ENCODE results near the gene TRMT112.
A peak's percentile ranks its signal among the peaks of the same experiment; 100 is the strongest.

The TRMT112 gene

DNA sequence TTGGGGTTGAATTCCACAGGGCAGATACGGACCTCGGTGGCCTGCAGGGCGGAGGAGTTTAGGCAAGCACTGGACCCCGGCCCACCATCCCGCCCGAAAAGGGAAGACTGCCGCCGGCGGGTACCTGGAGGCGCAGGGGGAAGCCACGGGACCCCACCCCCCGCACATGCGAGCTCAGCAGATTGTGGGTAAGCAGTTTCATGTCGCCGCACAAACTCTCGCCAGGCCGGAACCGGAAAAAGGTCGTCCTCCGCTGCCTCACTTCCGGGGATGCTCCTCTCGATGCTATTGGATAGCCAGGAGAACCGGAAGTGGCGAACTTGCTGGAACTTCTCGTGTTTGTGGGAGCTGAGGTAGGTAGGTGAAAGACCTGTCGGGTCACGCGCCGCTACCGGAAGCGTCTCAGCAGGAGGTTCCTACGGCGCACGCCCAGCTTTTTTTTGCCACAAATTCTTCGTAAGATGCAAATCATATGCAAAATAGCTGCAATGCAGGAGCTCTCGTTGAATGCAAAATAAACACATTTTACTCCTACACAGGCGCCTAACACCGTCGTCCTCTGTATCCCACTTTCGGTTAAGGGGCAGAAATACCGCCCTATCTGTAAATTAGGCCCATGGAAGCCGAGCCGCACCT, at the start of gene TRMT112:
Gene TRMT112 (minus strand): TSS at position 235 of the 636 bp plus-strand sequence. CDS start 33 bp downstream, at position 202.
- ChIA-PET POLR2A (interaction anchor here (0.6 to 1.6 kb wide), 19 partner anchors 9 to 1501 kb away, joined by 3 to 14 read pairs (median 4); partner anchors contain the start of genes ESRRA, GPR137, PPP1R14B and STIP1), CTCF (interaction anchor here (0.6 to 10.4 kb wide), 16 partner anchors 8 to 317 kb away, joined by 3 to 111 read pairs (median 4); partner anchors contain the start of genes CATSPERZ, ESRRA and RPS6KA4)
- H3K4me3 ChIP-seq (ENCODE audit: low read depth, low read length): peak within 1 kb of the TSS; percentile 96
- TF ChIP-seq, protein P1, sequence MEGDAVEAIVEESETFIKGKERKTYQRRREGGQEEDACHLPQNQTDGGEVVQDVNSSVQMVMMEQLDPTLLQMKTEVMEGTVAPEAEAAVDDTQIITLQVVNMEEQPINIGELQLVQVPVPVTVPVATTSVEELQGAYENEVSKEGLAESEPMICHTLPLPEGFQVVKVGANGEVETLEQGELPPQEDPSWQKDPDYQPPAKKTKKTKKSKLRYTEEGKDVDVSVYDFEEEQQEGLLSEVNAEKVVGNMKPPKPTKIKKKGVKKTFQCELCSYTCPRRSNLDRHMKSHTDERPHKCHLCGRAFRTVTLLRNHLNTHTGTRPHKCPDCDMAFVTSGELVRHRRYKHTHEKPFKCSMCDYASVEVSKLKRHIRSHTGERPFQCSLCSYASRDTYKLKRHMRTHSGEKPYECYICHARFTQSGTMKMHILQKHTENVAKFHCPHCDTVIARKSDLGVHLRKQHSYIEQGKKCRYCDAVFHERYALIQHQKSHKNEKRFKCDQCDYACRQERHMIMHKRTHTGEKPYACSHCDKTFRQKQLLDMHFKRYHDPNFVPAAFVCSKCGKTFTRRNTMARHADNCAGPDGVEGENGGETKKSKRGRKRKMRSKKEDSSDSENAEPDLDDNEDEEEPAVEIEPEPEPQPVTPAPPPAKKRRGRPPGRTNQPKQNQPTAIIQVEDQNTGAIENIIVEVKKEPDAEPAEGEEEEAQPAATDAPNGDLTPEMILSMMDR (IDR thresholded peaks at IDR 0.05; ENCODE audit: insufficient read depth, low read length, missing control alignments): no peak
- DNase-seq (ENCODE audit: low read depth, low spot score): peak; percentile 90

DNA sequence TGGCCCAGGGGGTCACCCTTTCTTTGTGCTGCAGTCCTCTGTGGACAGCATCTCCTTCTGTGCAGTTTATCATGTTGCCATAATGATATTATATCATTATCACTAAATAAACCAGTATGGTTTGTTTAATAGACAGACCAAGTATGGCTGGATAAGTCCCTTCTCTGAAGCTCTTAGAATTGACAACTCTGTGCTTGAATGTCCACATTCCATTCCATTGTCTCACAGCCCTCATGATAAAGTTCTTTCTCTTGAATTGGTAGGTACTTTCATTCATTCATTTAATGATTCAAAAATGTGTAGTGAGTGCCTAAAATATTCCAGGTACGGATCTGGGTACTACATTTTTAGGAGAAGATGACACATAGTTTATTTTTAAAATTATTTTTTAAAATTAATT, 49.4 kb upstream of the TRMT112 start:
- ChIA-PET POLR2A (no interaction called here), CTCF (interaction anchor here (0.7 to 6.3 kb wide), 2 partner anchors 9 to 12 kb away, joined by 3 to 45 read pairs; no protein-coding TSS in a partner anchor)
- no peak overlapping the region for H3K4me3 ChIP-seq (ENCODE audit: low read depth, low read length)
- DNase-seq (ENCODE audit: low read depth, low spot score): no peak
- TF ChIP-seq, protein P1 (IDR thresholded peaks at IDR 0.05; ENCODE audit: insufficient read depth, low read length, missing control alignments): no peak

DNA sequence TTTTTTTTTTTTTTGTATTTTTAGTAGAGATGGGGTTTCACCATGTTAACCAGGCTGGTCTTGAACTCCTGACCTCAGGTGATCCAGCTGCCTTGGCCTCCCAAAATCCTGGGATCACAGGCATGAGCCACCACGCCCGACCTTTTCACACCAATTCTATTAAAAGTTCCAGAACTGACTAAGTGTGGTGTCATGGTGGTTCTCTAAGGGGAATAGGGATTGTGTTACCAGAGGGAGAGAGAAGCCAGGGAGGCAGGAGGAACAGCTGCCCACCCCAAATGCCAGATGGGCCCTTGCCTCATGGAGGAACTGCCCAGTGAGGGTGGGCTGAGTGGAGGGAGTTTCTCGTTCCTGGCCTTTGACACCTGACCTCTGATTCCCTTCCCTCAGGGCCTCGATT, 47.6 kb upstream of the TRMT112 start:
- TF ChIP-seq, protein P1 (IDR thresholded peaks at IDR 0.05; ENCODE audit: insufficient read depth, low read length, missing control alignments): no peak
- POLR2A ChIA-PET: no interaction called here
- CTCF ChIA-PET: interaction anchor here (6.3 kb wide), 1 partner anchor 10 kb away, joined by 45 read pairs; no protein-coding TSS in a partner anchor
- DNase-seq (ENCODE audit: low read depth, low spot score): no peak
- no peak overlapping the region for H3K4me3 ChIP-seq (ENCODE audit: low read depth, low read length)

DNA sequence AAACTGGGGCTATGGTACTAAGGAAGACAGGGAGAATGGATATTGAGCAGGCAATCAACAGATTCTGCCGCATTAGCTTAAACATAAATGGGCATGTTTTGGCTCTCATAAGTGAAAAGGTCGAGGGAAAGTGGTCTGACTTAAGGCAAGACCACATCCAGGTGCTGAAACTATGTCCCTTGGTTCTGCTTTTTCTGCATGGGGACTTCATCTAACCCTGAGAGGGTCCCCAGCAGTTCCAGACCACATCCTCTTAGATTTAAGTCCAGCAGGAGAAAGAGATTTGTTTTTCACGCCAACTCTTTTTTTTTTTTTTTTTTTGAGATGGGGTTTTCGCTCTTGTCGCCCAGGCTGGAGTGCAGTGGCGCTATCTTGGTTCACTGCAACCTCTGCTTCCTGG, 47.1 kb upstream of the TRMT112 start:
- ChIA-PET CTCF (interaction anchor here (0.6 to 6.3 kb wide), 2 partner anchors 9 to 25 kb away, joined by 3 to 45 read pairs; no protein-coding TSS in a partner anchor), POLR2A (interaction anchor here (0.8 kb wide), 1 partner anchor 9 kb away, joined by 3 read pairs; no protein-coding TSS in a partner anchor)
- no peak overlapping the region for H3K4me3 ChIP-seq (ENCODE audit: low read depth, low read length)
- DNase-seq (ENCODE audit: low read depth, low spot score): no peak
- TF ChIP-seq, protein P1 (IDR thresholded peaks at IDR 0.05; ENCODE audit: insufficient read depth, low read length, missing control alignments): no peak

DNA sequence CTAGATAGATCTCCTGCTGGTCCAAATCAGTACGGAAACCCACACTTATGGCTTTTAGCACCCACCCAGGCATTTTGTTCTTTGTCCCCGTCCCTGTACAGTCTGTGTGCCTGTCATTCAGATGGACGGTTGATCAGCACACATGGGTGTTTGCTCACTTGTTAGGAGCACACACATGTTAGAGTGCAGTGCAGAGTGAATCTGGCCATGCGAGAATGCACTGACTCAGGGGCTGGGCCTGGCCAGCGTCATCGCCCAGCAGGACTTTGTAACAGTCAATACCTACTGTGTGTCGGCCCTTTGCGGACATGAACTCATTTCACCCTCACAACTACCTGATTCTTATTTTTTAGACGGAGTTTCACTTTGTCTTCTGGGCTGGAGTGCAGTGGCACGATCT, 45.0 kb upstream of the TRMT112 start:
- CTCF ChIA-PET: no interaction called here
- POLR2A ChIA-PET: no interaction called here
- no peak overlapping the region for H3K4me3 ChIP-seq (ENCODE audit: low read depth, low read length)
- no peak for DNase-seq (ENCODE audit: low read depth, low spot score)
- TF ChIP-seq, protein P1 (IDR thresholded peaks at IDR 0.05; ENCODE audit: insufficient read depth, low read length, missing control alignments): no peak

DNA sequence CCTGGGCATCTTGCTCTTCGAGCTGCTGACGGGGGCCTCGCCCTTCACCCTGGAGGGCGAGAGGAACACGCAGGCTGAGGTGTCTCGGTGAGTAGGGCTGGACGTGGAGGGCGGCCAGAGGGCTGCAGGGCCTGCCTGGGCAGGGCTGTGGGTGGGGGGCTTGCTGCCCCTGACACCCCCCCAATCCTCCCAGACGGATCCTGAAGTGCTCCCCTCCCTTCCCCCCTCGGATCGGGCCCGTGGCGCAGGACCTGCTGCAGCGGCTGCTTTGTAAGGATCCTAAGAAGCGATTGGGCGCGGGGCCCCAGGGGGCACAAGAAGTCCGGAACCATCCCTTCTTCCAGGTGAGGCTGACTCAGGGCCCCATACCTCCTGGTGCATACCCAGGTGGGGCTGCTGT, 44.3 kb upstream of the TRMT112 start:
- POLR2A ChIA-PET: no interaction called here
- H3K4me3 ChIP-seq (ENCODE audit: low read depth, low read length): no peak overlapping the region
- CTCF ChIA-PET: interaction anchor here (1.5 to 21.8 kb wide), 2 partner anchors 22 to 327 kb away, joined by 3 to 414 read pairs; partner anchors contain the start of gene CCDC88B
- TF ChIP-seq, protein P1 (IDR thresholded peaks at IDR 0.05; ENCODE audit: insufficient read depth, low read length, missing control alignments): no peak
- no peak for DNase-seq (ENCODE audit: low read depth, low spot score)
